HepG2 (cell line): ENCODE measurements around the gene BOLL.

ENCODE experiments used
- SMARCE1 ChIP-seq: fragments of 450-650 bp; IDR thresholded peaks from 2 replicates; pipeline ENCODE4 v1.6.1; 2017; ENCODE audit warnings: borderline replicate concordance
- TEAD2 ChIP-seq: sonication (generic); formaldehyde crosslinking; IDR thresholded peaks from 2 replicates; pipeline ENCODE4 v1.9.0; 2021; ENCODE audit warnings: missing genetic modification reagents

GRCh38 chr2:197800091-197800490 is 15.0 kb upstream of the BOLL start:
- TF ChIP-seq TEAD2, result no peak
- no peak for TF ChIP-seq SMARCE1
